ENCODE data around the gene ASMTL.
"Not testable (repeated sequence)": the region's sequence is repeated elsewhere in the genome, so short reads cannot be mapped to it uniquely, and the experiment has no call there.

Gene ASMTL

DNA sequence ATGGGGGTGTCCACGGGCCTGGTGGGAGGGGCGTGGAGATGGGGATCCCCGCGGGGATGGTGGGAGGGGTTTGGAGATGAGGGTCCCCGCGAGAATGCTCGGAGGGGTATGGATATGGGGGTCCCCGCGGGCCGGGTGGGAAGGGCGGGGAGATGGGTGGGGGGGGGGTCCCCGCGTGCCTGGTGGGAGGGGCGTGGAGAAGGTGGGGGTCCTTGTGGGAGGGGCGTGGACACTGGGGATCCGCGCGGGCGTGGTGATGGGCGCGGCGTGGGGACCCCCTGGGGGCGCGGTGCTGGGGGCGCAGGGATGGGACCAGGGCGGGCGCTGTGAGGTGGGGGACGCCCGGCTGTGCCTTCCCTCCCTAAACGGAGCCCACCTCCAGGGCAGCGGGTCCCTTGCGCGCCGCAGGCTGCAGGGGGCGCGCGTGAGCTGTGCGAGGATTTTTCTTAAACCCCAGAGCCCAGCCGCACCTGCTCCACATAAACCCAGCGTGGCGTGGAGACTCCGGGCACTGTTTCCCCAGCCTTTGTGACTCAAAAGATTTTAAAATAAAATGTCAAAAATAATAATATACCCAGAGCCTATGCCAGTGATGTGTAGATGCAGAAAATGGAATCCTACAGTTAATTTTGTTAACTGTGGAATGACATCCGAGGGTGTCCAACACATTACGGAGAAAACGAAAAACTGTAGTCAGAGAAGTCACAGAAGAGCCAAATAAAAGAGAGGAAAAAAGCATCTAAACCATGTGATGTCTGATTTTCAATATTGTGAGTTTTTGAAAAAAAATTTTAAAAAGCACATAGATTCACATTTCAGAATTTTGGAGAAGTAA is 1.5 kb upstream of the ASMTL start:
- no peak for DNase-seq

DNA sequence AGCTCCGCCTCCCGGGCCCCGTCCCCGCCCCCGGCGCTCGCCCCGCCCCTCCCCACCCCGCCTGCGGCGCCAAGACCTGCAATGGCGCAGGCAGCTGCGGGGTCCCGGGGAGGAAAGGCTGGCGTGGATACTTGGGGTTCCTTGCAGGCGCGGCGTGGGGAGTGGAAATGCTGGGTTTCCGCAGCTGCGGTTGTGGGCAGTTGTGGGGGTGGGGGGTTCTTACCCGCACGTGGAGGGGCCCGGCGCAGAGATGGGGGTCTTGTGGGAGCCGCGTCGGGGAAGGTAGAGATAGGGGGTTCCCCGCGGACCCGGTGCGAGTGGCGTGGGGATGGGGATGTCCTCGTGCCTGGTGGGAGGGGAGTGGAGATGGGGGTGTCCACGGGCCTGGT is 680 bp upstream of the ASMTL start:
- DNase-seq = no peak

DNA sequence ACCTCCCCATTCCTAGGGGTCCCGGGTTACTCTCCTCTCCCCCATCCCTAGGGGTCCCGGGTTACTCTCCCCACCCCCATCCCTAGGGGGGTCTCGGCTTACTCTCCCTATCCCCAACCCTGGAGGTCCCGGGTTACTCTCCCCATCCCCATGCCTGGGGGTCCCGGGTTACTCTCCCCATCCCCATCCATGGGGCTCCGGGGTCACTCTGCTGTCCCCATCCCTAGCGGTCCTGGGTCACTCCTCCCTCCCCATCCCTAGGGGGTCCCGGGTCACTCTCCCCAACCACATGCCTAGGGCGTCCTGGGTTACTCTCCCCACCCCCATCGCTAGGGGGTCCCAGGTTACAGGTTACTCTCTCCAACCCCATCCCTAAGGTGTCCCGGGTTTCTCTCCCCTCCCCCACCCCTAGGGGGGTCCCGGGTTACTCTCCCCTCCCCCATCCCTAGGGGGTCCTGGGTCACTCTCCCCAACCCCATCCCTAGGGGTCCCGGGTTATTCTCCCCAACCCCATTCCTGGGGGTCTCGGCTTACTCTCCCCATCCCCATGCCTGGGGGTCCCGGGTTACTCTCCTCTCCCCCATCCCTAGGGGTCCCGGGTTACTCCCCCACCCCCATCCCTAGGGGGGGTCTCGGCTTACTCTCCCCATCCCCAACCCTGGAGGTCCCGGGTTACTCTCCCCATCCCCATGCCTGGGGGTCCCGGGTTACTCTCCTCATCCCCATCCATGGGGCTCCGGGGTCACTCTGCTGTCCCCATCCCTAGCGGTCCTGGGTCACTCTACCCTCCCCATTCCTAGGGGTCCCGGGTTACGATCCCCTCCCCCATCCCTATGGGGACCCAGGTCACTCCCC is 821 bp downstream of the ASMTL start:
- no peak for DNase-seq

DNA sequence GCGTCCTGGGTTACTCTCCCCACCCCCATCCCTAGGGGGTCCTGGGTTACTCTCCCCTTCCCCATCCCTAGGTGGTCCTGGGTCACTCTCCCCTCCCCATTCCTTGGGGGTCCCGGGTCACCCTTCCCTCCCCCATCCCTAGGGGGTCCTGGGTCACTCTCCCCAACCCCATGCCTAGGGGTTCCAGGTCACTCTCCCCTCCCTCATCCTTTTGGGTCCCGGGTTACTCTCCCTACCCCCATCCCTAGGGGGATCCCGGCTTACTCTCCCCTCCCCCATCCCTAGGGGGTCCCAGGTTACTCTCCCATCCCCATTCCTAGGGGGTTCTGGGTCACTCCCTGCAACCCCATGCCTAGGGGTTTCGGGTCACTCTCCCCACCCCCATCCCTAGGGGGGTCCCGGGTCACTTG is 1.5 kb downstream of the ASMTL start:
- no peak for DNase-seq

DNA sequence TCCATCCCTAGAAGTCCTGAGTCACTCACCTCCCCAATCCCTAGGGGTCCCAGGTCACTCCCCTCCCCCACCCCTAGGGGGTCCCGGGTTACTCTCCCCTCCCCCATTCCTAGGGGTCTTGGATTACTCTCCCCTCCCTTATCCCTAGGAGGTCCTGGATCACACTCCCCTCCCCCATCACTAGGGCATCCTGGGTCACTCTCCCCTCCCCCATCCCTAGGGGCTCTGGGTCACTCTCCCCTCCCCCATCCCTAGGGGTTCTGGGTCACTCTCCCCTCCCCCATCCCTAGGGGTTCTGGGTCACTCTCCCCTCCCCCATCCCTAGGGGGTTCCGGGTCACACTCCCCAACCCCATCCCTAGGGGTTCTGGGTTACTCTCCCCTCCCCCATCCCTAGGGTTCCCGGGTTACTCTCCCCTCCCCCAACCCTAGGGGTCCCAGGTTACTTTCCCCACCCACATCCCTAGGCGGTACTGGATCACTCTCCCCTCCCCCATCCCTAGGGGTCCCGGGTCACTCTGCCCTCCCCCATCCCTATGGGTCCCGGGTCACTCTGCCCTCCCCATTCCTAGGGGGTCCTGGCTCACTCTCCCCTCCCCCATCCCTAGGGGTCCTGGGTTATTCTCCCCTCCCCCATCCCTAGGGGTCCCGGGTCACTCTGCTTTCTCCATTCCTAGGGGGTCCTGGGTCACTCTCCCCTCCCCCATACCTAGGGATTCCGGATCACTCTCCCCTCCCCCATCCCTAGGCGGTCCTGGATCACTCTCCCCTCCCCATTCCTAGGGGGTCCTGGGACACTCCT is 2.1 kb downstream of the ASMTL start:
- no peak for DNase-seq

DNA sequence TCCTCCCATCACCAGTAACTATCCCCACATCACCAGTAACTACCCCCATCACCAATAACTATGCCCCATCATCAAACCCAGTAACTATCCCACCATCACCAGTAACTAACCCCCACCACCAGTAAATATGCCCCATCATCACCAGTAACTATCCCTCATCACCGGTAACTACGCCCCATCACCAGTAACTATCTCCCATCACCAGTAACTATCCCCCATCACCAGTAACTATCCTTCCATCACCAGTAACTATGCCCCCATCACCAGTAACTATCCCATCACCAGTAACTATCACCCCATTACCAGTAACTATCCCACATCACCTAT is 2.9 kb downstream of the ASMTL start:
- no peak for DNase-seq

DNA sequence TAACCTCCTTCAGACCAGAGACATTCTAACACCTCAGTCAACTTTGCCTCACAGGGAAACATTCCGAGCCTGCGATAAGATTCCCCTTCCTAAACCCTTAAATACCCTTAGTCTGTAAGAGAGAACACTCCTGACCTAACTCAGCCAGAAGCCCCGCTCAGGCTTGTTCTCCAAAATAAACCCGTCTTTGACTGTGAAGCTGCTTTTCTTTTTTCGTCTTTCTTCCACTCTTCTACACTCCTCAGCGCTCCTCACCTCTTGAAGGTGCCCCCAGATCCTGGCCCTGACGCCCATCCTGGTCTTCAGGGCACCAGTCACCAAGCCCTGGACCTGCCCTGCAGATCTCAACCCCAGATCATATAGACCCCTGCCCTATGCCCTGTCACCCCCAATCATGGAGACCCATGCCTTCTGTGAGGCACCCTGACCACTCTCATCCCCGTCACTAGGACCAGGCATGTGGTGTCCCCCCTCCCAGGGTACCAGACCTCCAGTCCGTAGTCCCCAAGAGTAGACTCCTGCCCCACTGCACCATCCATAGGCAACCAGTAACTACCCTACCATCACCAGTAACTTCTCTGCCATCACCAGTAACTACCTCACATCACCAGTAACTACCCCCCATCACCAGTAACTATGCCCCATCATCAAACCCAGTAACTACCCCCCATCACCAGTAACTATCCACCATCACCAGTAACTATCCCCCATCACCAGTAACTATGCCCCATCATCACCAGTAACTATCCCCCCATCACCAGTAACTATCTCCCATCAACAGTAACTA is 3.5 kb downstream of the ASMTL start:
- DNase-seq = no peak

DNA sequence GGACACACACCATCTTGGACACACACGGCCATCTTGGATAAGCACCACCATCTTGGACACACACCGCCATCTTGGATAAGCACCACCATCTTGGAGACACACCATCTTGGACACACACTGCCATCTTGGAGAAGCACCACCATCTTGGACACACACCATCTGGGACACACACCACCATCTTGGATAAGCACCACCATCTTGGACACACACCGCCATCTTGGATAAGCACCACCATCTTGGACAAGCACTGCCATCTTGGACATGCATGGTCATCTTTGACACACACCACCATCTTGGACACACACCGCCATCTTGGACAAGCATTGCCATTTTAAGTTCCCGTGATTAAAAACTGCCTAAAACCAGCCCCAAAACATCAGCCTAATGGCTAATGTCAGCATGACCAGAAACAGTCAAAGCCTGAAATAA is 4.1 kb downstream of the ASMTL start:
- DNase-seq = not testable (repeated sequence)

DNA sequence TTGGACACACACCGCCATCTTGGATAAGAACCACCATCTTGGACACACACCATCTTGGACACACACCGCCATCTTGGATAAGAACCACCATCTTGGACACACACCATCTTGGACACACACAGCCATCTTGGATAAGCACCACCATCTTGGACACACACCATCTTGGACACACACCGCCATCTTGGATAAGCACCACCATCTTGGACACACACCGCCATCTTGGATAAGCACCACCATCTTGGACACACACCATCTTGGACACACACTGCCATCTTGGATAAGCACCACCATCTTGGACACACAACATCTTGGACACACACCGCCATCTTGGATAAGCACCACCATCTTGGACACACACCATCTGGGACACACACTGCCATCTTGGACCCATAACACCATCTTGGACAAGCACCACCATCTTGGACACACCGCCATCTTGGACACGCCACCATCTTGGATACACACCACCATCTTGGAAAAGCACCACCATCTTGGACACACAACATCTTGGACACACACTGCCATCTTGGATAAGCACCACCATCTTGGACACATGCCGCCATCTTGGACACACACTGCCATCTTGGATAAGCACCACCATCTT is 4.6 kb downstream of the ASMTL start:
- DNase-seq = not testable (repeated sequence)

DNA sequence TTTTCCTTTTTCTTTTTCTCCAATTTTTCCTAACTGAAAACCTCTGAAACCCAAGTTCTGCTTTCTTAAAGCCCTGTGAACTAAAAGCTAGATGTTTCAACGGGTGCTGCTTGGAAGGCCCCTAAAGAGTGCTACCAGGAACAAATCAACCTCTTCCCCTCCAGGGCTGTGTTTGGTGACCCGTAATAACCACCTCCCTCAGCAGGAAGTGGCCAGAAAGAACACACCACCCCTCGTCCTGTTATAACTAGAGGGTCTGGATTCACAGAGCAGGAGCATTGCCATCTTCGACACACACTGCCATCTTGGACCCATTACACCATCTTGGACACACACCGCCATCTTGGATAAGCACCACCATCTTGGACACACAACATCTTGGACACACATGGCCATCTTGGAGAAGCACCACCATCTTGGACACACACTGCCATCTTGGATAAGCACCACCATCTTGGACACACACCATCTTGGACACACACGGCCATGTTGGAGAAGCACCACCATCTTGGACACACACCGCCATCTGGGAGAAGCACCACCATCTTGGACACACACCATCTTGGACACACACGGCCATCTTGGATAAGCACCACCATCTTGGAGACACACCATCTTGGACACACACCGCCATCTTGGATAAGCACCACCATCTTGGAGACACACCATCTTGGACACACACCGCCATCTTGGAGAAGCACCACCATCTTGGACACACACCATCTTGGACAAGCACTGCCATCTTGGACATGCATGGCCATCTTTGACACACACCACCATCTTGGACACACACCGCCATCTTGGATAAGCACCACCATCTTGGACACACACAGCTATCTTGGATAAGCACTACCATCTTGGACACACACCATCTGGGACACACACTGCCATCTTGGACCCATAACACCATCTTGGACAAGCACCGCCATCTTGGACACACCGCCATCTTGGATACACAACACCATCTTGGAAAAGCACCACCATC is 5.4 kb downstream of the ASMTL start:
- not testable (repeated sequence) for DNase-seq

DNA sequence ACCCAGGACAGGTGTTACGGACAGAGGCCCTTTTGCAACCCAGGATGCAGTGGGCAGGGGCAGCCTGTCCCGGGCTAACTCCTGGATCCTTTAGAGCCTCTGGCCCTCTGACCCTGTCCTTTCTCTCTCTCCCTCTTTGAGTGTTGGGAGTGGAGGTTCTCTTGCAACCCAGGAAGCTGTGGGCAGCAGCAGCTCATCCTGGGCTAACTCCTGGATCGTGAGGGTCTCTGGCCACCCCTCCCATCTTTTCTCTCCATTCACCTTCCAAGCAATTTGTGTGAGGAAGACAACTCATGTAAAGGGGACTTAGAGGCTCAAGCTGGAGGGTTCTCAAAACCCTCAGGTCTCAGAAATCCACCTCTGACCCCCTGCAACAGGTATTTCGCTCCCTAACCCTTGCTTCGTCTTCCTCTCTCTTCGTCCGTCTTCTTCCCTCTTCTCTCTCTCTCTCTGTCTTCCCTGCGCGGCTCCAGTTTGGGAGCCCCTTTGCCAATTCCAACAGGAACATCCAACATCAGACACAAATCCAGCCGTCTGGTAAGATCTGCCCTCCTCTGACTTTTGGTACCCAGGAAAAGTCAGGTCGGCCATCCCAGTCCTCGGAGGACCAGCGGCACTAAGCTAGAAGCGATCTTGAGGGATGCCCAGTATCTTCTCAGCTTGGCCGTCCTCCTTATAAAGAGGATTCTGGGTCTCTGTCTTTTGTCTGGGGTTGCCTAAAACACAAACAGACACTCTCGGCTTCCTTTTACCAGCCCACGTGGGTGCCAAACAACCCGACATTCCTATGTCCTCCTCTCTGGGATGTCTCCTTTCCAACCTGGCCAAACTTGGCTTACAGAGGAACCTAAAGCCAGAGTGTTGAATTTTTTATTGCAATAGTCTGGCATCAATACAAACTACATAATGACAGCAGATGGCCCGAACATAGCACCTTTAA is 7.9 kb downstream of the ASMTL start:
- DNase-seq = no peak

DNA sequence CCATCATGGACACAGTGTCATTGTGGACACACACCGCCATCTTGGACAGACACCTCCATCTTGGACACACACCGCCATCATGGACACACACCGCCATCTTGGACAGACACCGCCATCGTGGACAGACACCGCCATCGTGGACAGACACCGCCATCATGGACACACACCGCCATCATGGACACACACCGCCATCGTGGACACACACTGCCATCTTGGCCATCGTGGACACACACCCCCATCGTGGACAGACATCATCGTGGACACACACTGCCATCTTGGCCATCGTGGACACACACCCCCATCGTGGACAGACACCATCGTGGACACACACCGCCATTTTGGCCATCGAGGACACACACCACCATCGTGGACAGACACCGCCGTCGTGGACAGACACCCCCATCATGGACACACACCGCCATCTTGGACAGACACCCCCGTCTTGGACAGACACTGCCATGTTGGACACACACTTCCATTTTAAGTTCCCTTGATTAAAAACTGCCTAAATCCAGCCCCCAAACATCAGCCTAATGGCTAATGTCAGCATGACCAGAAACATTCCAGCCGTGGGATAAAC is 9.1 kb downstream of the ASMTL start:
- DNase-seq = no peak

DNA sequence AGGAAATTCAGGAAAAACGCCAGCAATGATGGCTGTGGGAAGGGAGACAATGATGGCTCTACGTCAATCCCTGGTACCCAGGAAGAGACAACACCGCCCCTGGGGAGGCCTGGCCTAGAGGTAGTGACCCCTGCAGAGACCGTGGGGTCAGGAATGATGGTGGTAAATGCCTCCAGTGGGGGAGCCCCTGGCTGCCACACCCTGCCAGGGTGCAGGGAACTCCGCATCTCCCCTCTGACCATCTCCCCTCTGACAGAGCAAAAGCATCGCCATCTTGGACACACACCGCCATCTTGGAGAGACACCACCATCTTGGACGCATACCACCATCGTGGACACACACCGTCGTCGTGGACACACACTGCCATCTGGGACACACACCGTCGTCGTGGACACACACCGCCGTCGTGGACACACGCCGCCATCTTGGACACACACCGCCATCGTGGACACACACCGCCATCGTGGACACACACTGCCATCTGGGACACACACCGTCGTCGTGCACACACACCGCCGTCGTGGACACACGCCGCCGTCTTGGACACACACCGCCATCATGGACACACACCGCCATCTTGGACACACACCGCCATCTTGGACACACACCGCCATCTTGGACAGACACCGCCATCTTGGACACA is 9.9 kb downstream of the ASMTL start:
- no peak for DNase-seq

DNA sequence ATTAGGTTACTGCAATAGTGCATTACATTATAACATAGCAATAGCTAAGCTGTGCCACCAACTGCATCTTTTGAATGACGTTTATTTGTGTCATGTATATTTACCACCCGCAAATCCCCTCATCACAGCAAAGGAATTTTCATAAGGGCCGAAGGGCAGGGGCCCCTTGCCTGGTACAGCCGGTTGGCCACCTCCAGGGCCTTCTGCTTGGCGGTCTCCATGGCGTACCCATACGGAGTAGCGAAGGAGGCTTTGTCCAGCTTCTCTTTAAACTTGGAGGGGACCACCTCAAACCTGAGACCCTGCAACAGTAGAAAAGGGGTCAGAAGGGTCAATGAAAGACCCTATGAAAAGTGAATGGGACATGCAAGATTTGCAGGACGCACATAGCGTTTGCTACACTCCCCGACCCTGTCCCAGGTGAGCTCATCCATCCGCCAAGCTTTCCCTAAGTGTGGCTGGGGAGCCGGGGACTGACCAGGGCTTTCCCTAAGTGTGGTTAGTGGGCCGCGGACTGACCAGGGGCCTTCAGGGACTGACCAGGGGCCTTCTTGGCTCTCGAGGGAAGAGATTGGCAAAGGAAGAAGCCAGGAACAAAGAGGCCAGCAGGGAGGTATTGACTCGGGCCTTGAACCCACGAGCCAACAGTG is 10.6 kb downstream of the ASMTL start:
- DNase-seq = no peak

DNA sequence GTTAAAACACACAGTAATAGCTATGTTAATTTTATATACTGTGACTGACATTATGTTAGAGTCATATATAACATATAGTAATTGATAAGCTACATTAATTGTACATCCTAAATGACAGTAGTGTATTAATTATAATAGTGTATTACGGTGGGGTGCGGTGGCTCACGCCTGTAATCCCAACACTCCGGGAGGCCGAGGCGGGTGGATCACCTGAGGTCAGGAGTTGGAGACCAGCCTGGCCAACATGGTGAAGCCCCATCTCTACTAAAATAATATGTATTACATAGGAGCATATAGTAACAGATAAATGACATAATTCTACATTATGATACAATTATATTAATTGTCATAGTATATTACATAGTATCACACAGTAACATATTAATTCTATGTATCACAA is 12.2 kb downstream of the ASMTL start:
- no peak for DNase-seq

DNA sequence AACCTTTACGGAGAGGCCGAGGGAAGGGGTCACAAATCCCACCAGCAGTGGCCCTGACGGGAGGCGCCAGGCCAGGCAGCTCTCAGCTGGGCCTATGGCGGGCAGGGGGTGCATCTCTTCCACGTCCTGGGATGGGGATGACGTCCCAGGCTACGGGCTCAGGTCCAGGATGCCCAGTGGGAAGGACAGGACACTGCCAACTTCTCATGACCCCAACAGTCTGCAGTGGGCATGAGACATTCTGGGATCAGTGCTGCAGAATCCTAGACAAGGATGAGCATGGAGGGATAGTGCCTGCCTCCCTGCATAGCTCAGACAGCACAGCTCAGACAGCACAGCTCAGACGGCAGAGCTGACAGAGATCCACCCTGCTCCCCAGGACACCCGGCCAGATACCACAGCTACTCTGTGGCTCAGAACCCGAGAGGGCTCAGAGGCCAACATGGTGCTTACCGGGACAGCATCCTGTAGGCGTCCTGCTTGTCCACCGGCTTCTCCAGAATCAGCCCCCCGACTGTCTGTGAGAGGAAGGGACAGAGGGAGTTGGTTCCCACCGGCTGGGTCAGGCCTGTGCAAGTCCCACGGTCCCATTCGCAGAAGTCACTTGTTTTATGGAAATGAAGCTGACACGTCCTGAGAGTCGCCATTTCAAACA is 17.3 kb downstream of the ASMTL start:
- DNase-seq = no peak

DNA sequence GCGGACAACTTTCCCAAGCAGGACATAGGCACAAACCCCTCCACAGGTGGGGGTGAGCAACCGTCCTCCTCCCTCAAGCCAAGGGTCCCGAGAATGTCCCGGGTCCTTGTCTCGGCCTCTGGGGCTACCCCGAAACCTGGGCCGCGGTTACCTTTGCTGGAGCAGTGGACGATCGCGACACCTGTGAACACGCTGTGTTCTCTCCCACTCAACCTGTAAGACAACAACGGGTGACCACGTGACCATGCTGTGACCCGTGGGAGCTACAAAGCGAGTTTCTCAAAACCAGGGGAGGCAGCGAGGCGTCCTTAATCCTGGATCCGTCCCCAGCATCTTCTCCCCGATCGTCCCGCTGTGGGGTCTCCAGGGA is 17.9 kb downstream of the ASMTL start:
- no peak for DNase-seq
